HFFc6 (cell line): ENCODE measurements around the gene CD96. TPM values are rescaled to one million over a fixed set of nuclear protein-coding genes. Genes with fewer than 3 reads are reported as not detected.

Experiments
- DNase-seq: peaks from one replicate; pipeline ENCODE4 v3.0.0-alpha.2; 2018
- H3K27ac Mint-ChIP-seq: 2 replicates; pipeline ENCODE4 v1.8.0; 2020; ENCODE audit warnings: mild to moderate bottlenecking, mixed read lengths
- H3K27me3 Mint-ChIP-seq: 2 replicates; pipeline ENCODE4 v1.8.0; 2021; ENCODE audit warnings: mild to moderate bottlenecking, moderate library complexity, mixed read lengths; ENCODE audit not compliant: insufficient read depth
- H3K36me3 Mint-ChIP-seq: 2 replicates; pipeline ENCODE4 v1.8.0; 2021; ENCODE audit warnings: low read depth, mixed read lengths
- H3K4me1 Mint-ChIP-seq: 2 replicates; pipeline ENCODE4 v1.8.0; 2020; ENCODE audit warnings: low read depth, mixed read lengths
- H3K4me3 Mint-ChIP-seq: 2 replicates; pipeline ENCODE4 v1.8.0; 2020; ENCODE audit warnings: mild to moderate bottlenecking, moderate library complexity, mixed read lengths
- H3K9me3 Mint-ChIP-seq: 2 replicates; pipeline ENCODE4 v1.8.0; 2020; ENCODE audit warnings: mild to moderate bottlenecking, mixed read lengths
- CTCF ChIP-seq: fragments of 200-600 bp; sonication (generic); IDR thresholded peaks from 2 replicates; pipeline ENCODE4 v1.5.0; 2021; ENCODE audit warnings: antibody characterized with exemption, mild to moderate bottlenecking
- total RNA-seq, 6 experiments: library from RNA; stranded (reverse); fragmentation: NEBNext Ultra II Directional; extraction: Animal tissue kit (Norgen Biotek cat#: 25700); gene quantifications; 2 replicates in 1 of 6; 3 replicates in 5 of 6; pipeline ENCODE4 v1.2.3, GENCODE V29; 2021

The CD96 gene
- total RNA-seq, 6 experiments from 2014 or later, result not detected

GRCh38 chr3:111675846-111676210 is 133.8 kb downstream of the CD96 start:
- Mint-ChIP-seq H3K27me3 (no peaks in the 10 kb centered on the region), H3K9me3 (no peaks in the 10 kb centered on the region), H3K4me1 (peaks cover 65% of the 10 kb centered on the region), H3K27ac (peak overlapping the region; percentile 61), H3K36me3 (no peaks in the 10 kb centered on the region), H3K4me3 (peak overlapping the region; percentile 93)
- no peak for TF ChIP-seq CTCF
- no peak for DNase-seq

- DNase-seq, result peak; percentile 63
- Mint-ChIP-seq H3K4me1 (peaks cover 65% of the 10 kb centered on the region), H3K27me3 (no peaks in the 10 kb centered on the region), H3K36me3 (no peaks in the 10 kb centered on the region), H3K4me3 (peak overlapping the region; percentile 93), H3K9me3 (no peaks in the 10 kb centered on the region), H3K27ac (peak overlapping the region; percentile 61)
- TF ChIP-seq CTCF, result no peak
Measured at GRCh38 chr3:111676211-111677006, 134.4 kb downstream of the CD96 start.

GRCh38 chr3:111677007-111677392 is 135.0 kb downstream of the CD96 start:
- Mint-ChIP-seq H3K27me3 (no peaks in the 10 kb centered on the region), H3K36me3 (no peaks in the 10 kb centered on the region), H3K4me3 (peak overlapping the region; percentile 93), H3K9me3 (no peaks in the 10 kb centered on the region), H3K4me1 (peaks cover 68% of the 10 kb centered on the region), H3K27ac (peak overlapping the region; percentile 61)
- DNase-seq, result no peak
- TF ChIP-seq CTCF, result no peak

- H3K27me3 Mint-ChIP-seq, result no peaks in the 10 kb centered on the region
- no peak for TF ChIP-seq CTCF
- H3K36me3 Mint-ChIP-seq, result no peaks in the 10 kb centered on the region
- H3K4me1 Mint-ChIP-seq, result peaks cover 43% of the 10 kb centered on the region
- no peak overlapping the region for H3K4me3 Mint-ChIP-seq
- no peak overlapping the region for H3K27ac Mint-ChIP-seq
- no peak for DNase-seq
- H3K9me3 Mint-ChIP-seq, result no peaks in the 10 kb centered on the region
Measured at GRCh38 chr3:111681661-111682426, 139.8 kb downstream of the CD96 start.

GRCh38 chr3:111684640-111685039 is 142.6 kb downstream of the CD96 start:
- Mint-ChIP-seq H3K36me3 (no peaks in the 10 kb centered on the region), H3K27ac (no peak overlapping the region), H3K4me1 (peaks cover 47% of the 10 kb centered on the region), H3K4me3 (no peak overlapping the region), H3K9me3 (no peaks in the 10 kb centered on the region), H3K27me3 (no peaks in the 10 kb centered on the region)
- TF ChIP-seq CTCF, result no peak
- DNase-seq, result no peak
